ENCODE results near the gene LSM7. TPM values are rescaled to one million over a fixed set of nuclear protein-coding genes. Genes with fewer than 3 reads are reported as not detected.

LSM7 gene
- total RNA-seq, 1 donor from 2014 or later, result 183 TPM

GRCh38 chr19:2374808-2375207 lies 46.4 kb upstream of the LSM7 start:
- H3K9me3 ChIP-seq (ENCODE audit: low read depth), result no peaks in the 10 kb centered on the region
- no peaks in the 10 kb centered on the region for H3F3A ChIP-seq (ENCODE audit: low read depth)
- no peaks in the 10 kb centered on the region for H3K36me3 ChIP-seq
- H3K4me2 ChIP-seq, result no peak overlapping the region
- no peak overlapping the region for H2AFZ ChIP-seq (replicated peaks)
- TF ChIP-seq EZH2 (IDR thresholded peaks at IDR 0.05), result no peak
- TF ChIP-seq EZH2phosphoT487 (IDR thresholded peaks at IDR 0.05), result no peak
- TF ChIP-seq CTCF (IDR thresholded peaks at IDR 0.05), result no peak
- H3K4me1 Mint-ChIP-seq, result peaks cover 14% of the 10 kb centered on the region
- no peak overlapping the region for H3K9ac ChIP-seq
- no peaks in the 10 kb centered on the region for H3K4me1 ChIP-seq
- H3K27me3 ChIP-seq, result no peaks in the 10 kb centered on the region
- H3K79me2 ChIP-seq (ENCODE audit: low read depth), result no peaks in the 10 kb centered on the region
- H3K4me3 ChIP-seq, result no peak overlapping the region
- no peaks in the 10 kb centered on the region for H4K20me1 ChIP-seq (ENCODE audit: low read depth)
- peaks cover 10% of the 10 kb centered on the region for H3K27me3 Mint-ChIP-seq (ENCODE audit: insufficient read depth, low read depth)
- no peak for DNase-seq (ENCODE audit: low spot score)
- H3K9me3 Mint-ChIP-seq, result peaks cover 17% of the 10 kb centered on the region
- H3K36me3 Mint-ChIP-seq, result no peaks in the 10 kb centered on the region
- no peak overlapping the region for H3K27ac Mint-ChIP-seq
- no peak overlapping the region for H3K27ac ChIP-seq
- peak overlapping the region; percentile 49 for H3K4me3 Mint-ChIP-seq

- no peaks in the 10 kb centered on the region for H3K27me3 ChIP-seq
- Mint-ChIP-seq H3K4me3 (no peak overlapping the region), H3K4me1 (peaks cover 16% of the 10 kb centered on the region), H3K9me3 (peaks cover 7% of the 10 kb centered on the region), H3K27ac (no peak overlapping the region), H3K27me3 (ENCODE audit: insufficient read depth, low read depth) (peaks cover 7% of the 10 kb centered on the region), H3K36me3 (no peaks in the 10 kb centered on the region)
- H3K79me2 ChIP-seq (ENCODE audit: low read depth), result no peaks in the 10 kb centered on the region
- H3K4me1 ChIP-seq, result no peaks in the 10 kb centered on the region
- no peak overlapping the region for H3K4me3 ChIP-seq
- no peaks in the 10 kb centered on the region for H3F3A ChIP-seq (ENCODE audit: low read depth)
- DNase-seq (ENCODE audit: low spot score), result no peak
- no peaks in the 10 kb centered on the region for H3K9me3 ChIP-seq (ENCODE audit: low read depth)
- H3K27ac ChIP-seq, result no peak overlapping the region
- H3K4me2 ChIP-seq, result no peak overlapping the region
- TF ChIP-seq EZH2 (IDR thresholded peaks at IDR 0.05) (no peak), CTCF (IDR thresholded peaks at IDR 0.05) (no peak), EZH2phosphoT487 (IDR thresholded peaks at IDR 0.05) (no peak)
- no peak overlapping the region for H3K9ac ChIP-seq
- no peaks in the 10 kb centered on the region for H4K20me1 ChIP-seq (ENCODE audit: low read depth)
- no peak overlapping the region for H2AFZ ChIP-seq (replicated peaks)
- H3K36me3 ChIP-seq, result no peaks in the 10 kb centered on the region
These were observed 43.8 kb upstream of the LSM7 start for GRCh38 chr19:2372076-2372612.

GRCh38 chr19:2371656-2372055 lies 43.3 kb upstream of the LSM7 start:
- Histone ChIP-seq H3K4me2 (no peak overlapping the region), H3F3A (ENCODE audit: low read depth) (no peaks in the 10 kb centered on the region), H3K27me3 (no peaks in the 10 kb centered on the region), H3K9ac (no peak overlapping the region), H3K9me3 (ENCODE audit: low read depth) (no peaks in the 10 kb centered on the region), H4K20me1 (ENCODE audit: low read depth) (no peaks in the 10 kb centered on the region), H3K4me1 (no peaks in the 10 kb centered on the region), H3K36me3 (no peaks in the 10 kb centered on the region), H3K4me3 (no peak overlapping the region), H2AFZ (replicated peaks) (no peak overlapping the region), H3K79me2 (ENCODE audit: low read depth) (no peaks in the 10 kb centered on the region), H3K27ac (no peak overlapping the region)
- no peak for DNase-seq (ENCODE audit: low spot score)
- Mint-ChIP-seq H3K36me3 (no peaks in the 10 kb centered on the region), H3K27me3 (ENCODE audit: insufficient read depth, low read depth) (peaks cover 7% of the 10 kb centered on the region), H3K4me3 (no peak overlapping the region), H3K9me3 (peaks cover 7% of the 10 kb centered on the region), H3K4me1 (peaks cover 11% of the 10 kb centered on the region), H3K27ac (no peak overlapping the region)
- TF ChIP-seq EZH2 (IDR thresholded peaks at IDR 0.05) (no peak), CTCF (IDR thresholded peaks at IDR 0.05) (no peak), EZH2phosphoT487 (IDR thresholded peaks at IDR 0.05) (no peak)
